ENCODE measurements around the gene MAP3K2.

Gene MAP3K2

GRCh38 chr2:127320067-127320466, 67.7 kb downstream of the MAP3K2 start:
- Histone ChIP-seq H3K9me2 (ENCODE audit: low read depth, low read length) (no peaks in the 10 kb centered on the region), H3K36me3 (ENCODE audit: insufficient read depth, low read length) (peaks cover 84% of the 10 kb centered on the region)

DNA sequence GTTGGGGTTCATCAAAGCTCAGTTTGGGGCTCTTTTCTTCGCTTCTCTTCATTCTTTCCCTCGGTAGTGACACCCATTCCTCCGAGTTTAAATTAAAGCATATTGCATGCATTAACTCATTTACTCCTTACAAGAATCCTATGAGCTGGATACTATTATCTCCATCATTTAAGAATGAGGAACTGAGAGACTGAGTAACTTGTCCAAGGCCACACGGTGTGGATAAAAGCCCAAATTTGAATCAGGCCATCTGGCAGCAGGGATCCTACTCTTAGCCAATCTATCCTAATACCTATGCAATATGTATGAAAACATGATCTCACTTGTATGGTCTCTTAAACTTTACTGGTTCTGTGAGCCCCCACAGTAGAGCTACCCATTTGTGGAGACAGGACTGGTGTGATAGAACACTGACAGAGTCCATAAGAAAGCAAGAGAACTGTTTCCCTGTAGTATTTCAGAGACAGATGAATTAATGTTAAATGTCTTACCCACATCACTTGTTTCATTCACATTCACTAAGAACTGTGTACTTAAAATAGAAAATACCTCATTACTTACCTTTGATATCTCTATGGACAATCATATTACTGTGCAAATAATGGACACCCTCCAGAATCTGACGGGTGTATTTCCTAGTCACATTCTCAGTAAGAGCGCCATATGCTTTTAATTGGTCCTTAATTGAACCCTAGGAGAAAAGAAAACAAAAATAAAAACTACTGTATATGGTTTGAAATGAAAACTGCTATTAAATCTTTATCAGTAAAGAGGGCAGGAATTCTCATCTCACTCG, 73.4 kb downstream of the MAP3K2 start:
- H4K20me1 ChIP-seq (ENCODE audit: insufficient read depth, low read length), result no peaks in the 10 kb centered on the region
- no peak overlapping the region for H3K9ac ChIP-seq (ENCODE audit: low read length)
- TF ChIP-seq EZH2 (IDR thresholded peaks at IDR 0.05; ENCODE audit: borderline replicate concordance, low read length), result no peak
- TF ChIP-seq, protein P1, sequence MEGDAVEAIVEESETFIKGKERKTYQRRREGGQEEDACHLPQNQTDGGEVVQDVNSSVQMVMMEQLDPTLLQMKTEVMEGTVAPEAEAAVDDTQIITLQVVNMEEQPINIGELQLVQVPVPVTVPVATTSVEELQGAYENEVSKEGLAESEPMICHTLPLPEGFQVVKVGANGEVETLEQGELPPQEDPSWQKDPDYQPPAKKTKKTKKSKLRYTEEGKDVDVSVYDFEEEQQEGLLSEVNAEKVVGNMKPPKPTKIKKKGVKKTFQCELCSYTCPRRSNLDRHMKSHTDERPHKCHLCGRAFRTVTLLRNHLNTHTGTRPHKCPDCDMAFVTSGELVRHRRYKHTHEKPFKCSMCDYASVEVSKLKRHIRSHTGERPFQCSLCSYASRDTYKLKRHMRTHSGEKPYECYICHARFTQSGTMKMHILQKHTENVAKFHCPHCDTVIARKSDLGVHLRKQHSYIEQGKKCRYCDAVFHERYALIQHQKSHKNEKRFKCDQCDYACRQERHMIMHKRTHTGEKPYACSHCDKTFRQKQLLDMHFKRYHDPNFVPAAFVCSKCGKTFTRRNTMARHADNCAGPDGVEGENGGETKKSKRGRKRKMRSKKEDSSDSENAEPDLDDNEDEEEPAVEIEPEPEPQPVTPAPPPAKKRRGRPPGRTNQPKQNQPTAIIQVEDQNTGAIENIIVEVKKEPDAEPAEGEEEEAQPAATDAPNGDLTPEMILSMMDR (IDR thresholded peaks at IDR 0.05; ENCODE audit: low read length), result no peak
- no peak overlapping the region for H3K4me2 ChIP-seq (ENCODE audit: low read length)
- H3K27me3 ChIP-seq (ENCODE audit: insufficient read depth, low read length), result no peaks in the 10 kb centered on the region
- H3K9me2 ChIP-seq (ENCODE audit: low read depth, low read length), result no peaks in the 10 kb centered on the region
- no peaks in the 10 kb centered on the region for H3F3A ChIP-seq (ENCODE audit: insufficient read depth, low read length)
- H3K9me3 ChIP-seq (ENCODE audit: low read length), result no peaks in the 10 kb centered on the region
- no peak overlapping the region for H3K27ac ChIP-seq (ENCODE audit: low read depth, low read length, poor library complexity, severe bottlenecking)
- H3K4me3 ChIP-seq (ENCODE audit: low read depth, low read length, poor library complexity, severe bottlenecking), result no peak overlapping the region
- peaks cover 79% of the 10 kb centered on the region for H3K36me3 ChIP-seq (ENCODE audit: insufficient read depth, low read length)
- H3K79me2 ChIP-seq (ENCODE audit: insufficient read depth, low read length), result no peaks in the 10 kb centered on the region
- H2AFZ ChIP-seq (ENCODE audit: low read length), result no peak overlapping the region
- no peaks in the 10 kb centered on the region for H3K4me1 ChIP-seq (ENCODE audit: insufficient read depth, low read length, severe bottlenecking)

More at GRCh38 chr2:127320067-127320466, 67.7 kb downstream of the MAP3K2 start:
- H3K4me1 ChIP-seq (ENCODE audit: insufficient read depth, low read length, severe bottlenecking), result no peaks in the 10 kb centered on the region
- H4K20me1 ChIP-seq (ENCODE audit: insufficient read depth, low read length), result no peaks in the 10 kb centered on the region
- H3K4me3 ChIP-seq (ENCODE audit: low read depth, low read length, poor library complexity, severe bottlenecking), result no peak overlapping the region
- no peaks in the 10 kb centered on the region for H3F3A ChIP-seq (ENCODE audit: insufficient read depth, low read length)
- H3K27me3 ChIP-seq (ENCODE audit: insufficient read depth, low read length), result no peaks in the 10 kb centered on the region
- H3K9me3 ChIP-seq (ENCODE audit: low read length), result 0 out of 2 replicates have a peak, but pooled peaks cover 2% of the 10 kb centered on the region
- TF ChIP-seq EZH2 (IDR thresholded peaks at IDR 0.05; ENCODE audit: borderline replicate concordance, low read length), result no peak
- TF ChIP-seq, protein P1 (IDR thresholded peaks at IDR 0.05; ENCODE audit: low read length), result no peak
- H3K79me2 ChIP-seq (ENCODE audit: insufficient read depth, low read length), result no peaks in the 10 kb centered on the region
- H2AFZ ChIP-seq (ENCODE audit: low read length), result no peak overlapping the region
- no peak overlapping the region for H3K9ac ChIP-seq (ENCODE audit: low read length)
- H3K4me2 ChIP-seq (ENCODE audit: low read length), result no peak overlapping the region
- no peak overlapping the region for H3K27ac ChIP-seq (ENCODE audit: low read depth, low read length, poor library complexity, severe bottlenecking)

DNA sequence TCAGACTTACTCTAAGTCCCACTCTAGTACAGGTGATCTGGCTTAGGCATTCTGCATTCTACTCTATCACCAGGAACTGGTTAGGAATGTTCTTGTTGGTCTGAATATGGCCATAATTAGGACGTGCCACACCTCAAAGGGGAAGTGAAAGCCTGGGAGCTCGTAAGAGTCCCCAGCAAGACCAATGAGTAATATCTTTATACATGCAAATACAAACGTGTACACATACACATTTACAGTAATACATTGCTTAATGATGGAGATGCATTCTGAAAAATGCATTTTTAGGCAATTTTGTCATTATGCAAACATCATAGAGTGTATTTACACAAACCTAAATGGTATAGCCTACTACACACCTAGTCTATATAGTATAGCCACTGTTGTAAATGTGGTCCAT, 74.4 kb downstream of the MAP3K2 start:
- TF ChIP-seq, protein P1 (IDR thresholded peaks at IDR 0.05; ENCODE audit: low read length), result no peak
- TF ChIP-seq EZH2 (IDR thresholded peaks at IDR 0.05; ENCODE audit: borderline replicate concordance, low read length), result no peak
- Histone ChIP-seq H3K4me1 (ENCODE audit: insufficient read depth, low read length, severe bottlenecking) (no peaks in the 10 kb centered on the region), H3K27me3 (ENCODE audit: insufficient read depth, low read length) (no peaks in the 10 kb centered on the region), H2AFZ (ENCODE audit: low read length) (no peak overlapping the region), H3K79me2 (ENCODE audit: insufficient read depth, low read length) (no peaks in the 10 kb centered on the region), H3K4me3 (ENCODE audit: low read depth, low read length, poor library complexity, severe bottlenecking) (no peak overlapping the region), H3K9ac (ENCODE audit: low read length) (no peak overlapping the region), H3K4me2 (ENCODE audit: low read length) (no peak overlapping the region), H3K36me3 (ENCODE audit: insufficient read depth, low read length) (peaks cover 78% of the 10 kb centered on the region), H3F3A (ENCODE audit: insufficient read depth, low read length) (no peaks in the 10 kb centered on the region), H3K9me3 (ENCODE audit: low read length) (no peaks in the 10 kb centered on the region), H3K27ac (ENCODE audit: low read depth, low read length, poor library complexity, severe bottlenecking) (no peak overlapping the region), H4K20me1 (ENCODE audit: insufficient read depth, low read length) (no peaks in the 10 kb centered on the region), H3K9me2 (ENCODE audit: low read depth, low read length) (no peaks in the 10 kb centered on the region)

All from OCI-LY1 (cell line).